NCI-H128 (cell line): Measurements from ENCODE around the gene RNASEH1.
"Not testable (repeated sequence)": the region's sequence is repeated elsewhere in the genome, so short reads cannot be mapped to it uniquely, and the experiment has no call there.

Experiments used
- DNase-seq: peaks from one replicate; lab custom pipeline; 2025; ENCODE audit not compliant: unreplicated experiment; lab: John Stamatoyannopoulos, UW

The RNASEH1 gene

DNA sequence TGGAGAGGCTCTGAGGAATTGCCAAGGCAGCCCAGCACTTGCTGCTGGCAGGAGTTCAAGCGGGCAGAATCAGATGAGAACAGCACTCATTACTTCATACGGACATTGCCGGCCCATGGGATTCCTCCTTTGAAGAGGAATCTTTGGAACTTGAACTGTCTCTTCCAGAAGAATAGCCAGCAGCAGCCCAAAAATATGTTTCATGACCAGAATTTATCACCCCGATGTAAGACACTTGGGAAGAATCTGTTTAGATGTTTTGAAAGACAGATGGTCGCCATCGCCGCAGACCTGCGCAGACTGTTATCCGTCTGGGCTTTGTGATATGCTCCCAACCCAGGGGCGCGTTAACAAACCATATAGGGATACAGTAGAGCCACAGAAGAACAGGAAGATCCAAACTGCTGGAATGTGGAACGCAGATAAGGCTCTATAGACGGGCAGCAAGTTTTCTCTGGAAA lies 35.1 kb downstream of the RNASEH1 start:
- DNase-seq, result no peak

DNA sequence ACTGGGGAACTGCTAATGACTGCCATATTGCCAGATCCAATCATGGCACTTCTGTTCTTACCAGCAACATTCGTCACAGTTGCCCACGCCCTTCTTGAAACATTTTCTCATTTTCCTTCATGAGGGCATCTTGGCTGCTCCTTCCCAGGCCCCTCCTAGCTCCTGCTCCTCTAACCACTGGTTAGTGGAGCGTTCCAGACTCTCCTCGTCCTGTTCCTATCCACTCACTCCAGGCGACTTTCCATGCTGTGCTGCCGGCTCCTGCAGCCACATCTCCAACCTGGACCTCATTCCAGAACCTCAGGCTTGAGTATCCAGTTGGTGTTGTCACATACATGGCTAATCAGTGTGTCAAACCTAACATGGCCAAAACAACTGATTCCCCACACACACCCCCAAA lies 37.5 kb downstream of the RNASEH1 start:
- DNase-seq, result no peak

DNA sequence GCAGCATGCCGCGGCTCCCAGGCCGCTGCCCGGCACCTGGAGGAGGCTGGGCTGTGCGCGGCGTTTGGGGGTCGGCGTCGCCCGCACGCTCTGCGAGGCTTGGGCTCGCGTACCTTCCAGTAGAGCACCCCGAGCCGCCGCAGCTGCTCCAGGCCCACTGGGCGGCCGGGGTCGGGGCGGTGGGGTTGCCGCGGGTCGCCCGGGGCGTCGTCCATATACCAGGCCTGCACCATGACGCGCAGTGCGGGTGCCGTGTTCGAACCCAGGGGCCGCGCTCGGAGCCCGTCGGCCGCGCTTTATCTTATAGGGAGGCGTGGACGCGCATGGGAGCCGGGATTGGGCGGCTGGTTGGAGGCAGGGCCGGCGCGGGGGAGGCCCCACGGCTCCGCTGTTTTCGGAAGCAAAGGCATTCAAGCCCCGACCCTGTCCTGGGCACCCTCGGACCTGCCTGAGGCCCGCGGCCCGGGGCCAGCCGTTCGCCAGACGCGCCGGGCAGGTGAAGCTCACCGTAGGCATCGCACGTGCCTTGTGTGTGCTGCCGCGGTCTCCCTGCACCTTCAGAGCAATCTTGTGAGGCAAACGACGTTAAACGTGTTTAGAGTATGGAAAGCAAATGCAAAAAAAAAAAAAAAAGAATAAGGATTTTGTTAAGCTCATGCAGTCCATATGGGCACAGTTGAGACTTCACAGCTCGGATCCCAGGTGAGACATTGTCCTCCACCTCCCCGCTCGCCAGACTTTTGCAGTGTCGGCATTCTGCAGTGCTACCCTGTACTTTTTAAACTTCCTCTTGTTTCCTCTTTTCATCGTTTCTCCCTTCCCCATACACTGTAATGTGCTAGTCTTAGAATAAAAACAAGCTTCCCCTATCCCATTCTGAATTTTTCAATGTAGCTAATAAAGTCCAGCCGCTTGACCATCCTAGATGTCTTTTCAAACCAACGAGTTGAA lies 38.6 kb downstream of the RNASEH1 start, which contains the start of gene ADI1:
Gene ADI1, minus strand, starts transcription at position 277 of the 951 bp plus-strand sequence. Its CDS starts 44 bp downstream, at position 233.
- DNase-seq, result no peak

DNA sequence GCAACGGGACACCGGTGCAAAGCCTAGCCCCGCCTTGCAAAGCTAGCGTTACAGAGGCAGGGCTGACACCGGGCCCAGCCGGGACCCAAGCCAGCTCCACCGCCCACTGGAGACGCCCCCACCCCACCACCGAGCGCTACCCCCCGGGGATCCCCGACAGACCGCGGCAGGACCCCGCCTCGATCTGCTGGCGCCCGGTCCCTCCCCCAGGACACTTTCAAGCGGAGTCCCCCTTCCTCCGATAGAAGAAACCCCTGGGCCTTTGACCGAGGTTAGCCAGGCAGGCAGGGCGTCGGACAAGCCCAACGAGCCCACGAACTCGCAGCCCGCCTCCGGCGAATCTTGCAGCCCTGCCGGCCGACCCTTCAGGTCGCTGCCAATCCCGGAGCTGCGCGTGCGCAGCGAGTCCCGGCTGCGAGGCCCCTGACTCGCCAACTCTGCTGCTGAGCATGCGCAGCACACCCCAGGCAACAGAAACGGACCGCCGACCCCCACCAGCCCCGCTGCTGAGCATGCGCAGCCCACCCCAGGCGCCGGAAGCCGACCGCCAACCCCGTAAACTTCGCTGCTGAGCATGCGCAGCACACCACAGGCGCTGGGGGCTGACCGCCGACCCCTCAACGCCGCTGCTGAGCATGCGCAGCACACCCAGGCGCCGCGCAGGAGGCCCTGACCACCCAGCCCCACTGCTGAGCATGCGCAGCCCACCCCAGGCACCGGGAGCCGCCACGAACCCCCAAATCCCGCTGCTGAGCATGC lies 39.5 kb downstream of the RNASEH1 start:
- DNase-seq, result peak; percentile 95

DNA sequence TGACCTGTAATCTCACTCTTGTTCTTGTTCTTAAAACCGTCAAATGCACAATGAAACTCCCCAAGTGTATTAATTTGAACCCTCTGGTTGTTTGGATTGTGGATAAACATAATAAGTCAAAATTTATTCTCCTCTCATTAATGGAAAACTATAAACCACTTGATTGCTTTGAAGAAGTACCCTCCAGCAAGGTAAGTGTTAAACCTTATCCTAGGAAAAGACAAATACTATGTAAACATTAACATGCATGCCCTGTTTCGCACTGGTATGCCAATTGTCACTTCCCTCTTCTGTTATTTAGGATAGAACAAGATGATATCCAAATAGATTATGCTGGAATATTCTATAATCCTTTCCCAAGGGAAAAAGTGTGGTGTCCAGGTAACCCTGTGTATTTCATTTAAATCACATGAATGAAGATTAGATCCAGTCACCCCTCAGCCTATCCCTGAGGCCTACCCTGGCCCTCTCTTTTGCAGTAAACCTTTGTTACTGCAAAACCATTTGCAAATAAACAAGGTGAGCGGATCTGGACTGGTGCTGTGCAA lies 40.1 kb downstream of the RNASEH1 start:
- DNase-seq, result no peak

DNA sequence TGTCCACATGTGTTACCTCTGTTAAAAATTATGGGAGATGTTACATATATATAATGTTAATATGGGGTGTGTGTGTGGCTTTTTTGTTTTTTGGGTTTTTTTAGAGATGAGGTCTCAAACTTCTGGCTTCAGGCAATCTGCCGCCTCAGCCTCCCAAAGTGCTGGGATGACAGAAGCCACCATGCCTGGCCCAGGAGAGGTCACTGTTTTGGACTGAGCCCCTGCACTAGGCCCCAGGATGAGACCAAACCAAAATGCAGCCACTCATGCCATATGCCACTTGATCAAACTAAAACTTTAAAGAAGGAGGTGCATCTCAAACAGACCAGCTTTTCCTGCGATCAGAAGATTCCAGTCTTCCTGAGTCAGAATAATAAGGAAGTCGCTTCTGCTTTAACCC lies 41.3 kb downstream of the RNASEH1 start:
- no peak for DNase-seq

DNA sequence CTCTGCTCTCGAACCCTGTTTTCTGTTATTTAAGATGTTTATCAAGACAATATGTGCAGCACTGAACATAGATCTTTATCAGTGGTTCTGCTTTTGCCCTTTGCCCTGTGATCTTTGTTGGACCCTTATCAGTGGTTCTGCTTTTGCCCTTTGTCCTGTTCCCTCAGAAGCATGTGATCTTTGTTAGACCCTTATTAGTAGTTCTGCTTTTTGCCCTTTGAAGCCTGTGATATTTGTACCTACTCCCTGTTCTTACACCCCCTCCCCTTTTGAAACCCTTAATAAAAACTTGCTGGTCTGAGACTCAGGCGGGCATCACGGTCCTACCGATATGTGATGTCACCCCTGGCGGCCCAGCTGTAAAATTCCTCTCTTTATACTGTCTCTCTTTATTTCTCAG lies 42.7 kb downstream of the RNASEH1 start:
- not testable (repeated sequence) for DNase-seq

DNA sequence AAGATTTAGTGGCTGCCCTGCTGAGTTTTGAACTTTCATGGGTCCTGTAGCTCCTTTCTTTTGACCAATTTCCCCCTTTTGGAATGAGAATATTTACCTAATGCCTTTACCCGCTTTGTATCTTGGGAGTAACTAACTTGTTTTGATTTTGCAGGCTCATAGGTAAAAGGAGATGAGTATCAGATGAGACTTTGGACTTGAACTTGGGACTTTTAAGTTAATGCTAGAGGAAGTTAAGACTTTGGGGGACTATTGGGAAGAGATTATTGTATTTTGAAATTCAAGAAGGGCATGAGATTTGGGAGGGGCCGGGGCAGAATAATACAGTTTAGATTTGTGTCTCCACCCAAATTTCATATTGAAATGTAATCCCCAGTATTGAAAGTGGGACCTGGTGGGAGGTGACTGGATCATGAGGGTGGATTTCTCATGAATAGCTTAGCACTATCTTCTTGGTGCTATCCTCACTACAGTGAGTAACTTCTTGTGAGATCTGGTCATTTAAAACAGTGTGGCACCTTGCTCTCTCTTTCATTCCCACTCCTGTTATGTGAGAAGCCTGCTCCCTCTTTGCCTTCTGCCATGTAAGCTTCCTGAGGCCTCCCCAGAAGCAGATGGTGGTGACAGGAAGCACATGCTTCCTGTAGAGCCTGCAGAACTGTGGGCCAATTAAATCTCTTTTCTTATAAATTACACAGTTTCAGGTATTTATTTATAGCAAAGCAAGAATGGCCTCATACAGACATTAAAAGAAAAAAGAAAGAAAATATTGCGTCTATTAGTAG lies 44.9 kb downstream of the RNASEH1 start:
- DNase-seq, result no peak

DNA sequence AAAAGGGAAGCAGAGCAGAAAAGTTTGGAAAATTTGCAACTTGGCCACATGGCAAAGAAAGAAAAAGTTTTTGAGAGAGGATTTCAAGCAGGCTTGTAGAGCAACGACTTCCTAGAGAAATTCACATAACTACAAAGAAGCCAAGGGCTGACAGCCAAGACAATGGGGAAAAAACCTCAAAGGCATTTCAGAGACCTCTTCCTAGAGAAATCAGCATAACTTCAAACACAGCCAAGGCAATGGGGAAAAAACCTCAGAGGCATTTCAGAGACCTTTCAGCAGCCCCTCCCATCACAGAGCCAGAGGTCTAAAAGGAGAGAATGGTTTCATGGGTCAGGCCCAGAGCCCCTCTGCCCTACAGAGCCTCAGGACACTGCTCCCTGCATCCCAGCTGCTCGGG lies 46.0 kb downstream of the RNASEH1 start:
- DNase-seq, result no peak

DNA sequence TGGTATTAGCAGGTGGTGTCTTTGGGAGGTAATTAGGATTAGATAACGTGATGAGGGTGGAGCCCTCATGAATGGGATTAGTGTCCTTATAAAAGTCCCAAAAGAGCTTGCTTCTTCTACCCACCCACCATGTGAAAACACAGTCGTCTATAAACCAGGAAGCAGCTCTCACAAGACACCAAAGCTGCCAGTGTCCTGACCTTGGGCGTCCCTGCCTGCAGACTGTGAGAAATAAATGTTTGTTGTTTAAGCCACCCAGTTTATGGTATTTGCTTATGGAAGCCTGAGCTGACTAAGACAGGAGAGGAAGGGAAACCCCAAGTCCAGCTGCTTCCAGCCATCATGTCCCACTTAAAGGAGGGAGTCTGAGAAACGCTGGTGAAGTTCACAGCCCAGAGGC lies 52.4 kb downstream of the RNASEH1 start:
- DNase-seq, result no peak

DNA sequence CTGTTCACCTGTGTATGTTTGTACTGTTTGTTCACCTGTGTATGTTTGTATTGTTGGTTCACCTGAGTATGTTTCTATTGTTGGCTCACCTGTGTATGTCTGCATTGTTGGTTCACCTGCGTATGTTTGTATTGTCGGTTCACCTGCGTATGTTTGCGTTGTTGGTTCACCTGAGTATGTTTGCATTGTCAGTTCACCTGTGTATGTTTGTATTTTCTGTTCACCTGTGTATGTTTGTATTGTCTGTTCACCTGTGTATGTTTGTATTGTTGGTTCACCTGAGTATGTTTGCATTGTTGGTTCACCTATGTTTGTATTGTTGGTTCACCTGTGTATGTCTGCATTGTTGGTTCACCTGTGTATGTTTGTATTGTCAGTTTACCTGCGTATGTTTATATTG lies 53.4 kb downstream of the RNASEH1 start:
- DNase-seq, result no peak

DNA sequence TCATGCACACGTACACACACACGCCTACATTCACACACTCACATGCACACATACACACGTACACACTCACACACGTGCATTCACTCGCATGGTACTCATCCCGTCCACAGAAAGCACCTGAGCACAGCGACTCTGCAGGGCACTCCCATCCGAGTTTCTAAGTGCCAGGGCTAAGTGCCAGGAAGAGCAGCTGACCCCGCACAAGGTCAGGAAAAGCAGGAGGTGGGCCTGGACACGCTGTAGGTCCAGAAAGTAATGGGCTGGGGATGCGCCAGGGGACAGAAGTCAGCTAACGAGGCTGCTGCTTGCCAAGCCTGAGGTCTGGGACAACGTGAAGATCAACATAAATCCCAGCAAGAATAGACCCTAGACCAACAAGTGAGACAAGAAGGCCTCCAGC lies 54.6 kb downstream of the RNASEH1 start:
- no peak for DNase-seq

DNA sequence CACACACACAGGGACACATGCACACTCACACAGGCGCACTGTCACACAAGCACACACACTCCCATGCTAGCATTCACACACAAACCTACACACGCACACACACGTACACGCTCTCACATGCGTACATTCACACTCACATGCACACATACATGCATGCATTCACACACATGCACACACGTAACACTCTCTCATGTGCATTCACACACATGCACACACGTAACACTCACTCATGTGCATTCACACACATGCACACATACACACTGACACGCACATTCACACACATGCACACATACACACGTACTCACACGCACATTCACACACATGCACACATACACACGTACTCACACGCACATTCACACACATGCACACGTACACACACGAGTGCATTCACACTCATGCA lies 55.1 kb downstream of the RNASEH1 start:
- no peak for DNase-seq

DNA sequence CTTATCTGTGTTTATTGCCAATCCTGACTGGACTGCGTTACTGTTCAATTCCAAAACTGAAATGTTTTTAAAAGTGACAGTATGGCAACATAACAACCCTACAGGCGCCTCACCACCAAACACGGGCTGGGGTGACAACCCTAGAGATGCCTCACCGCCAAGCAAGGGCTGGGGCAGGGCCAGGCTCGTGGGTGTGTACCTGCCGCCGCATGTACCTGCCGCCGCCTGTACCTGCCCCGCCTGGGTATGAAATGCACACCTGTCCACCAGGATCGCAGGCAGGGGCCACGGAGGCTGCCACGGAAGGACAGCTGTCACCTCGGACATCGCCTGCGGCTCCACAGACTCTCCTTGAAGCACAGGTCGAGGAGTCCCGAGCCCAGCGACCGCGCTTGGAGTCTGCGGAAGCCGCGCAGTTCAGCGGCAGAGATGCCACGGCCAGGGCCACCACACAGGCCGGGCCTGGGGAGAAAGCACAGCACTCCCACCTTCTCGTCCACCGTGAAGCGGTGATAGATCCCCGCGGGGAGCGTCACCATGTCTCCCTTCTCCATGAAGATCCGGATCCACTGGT lies 57.7 kb downstream of the RNASEH1 start:
- no peak for DNase-seq

DNA sequence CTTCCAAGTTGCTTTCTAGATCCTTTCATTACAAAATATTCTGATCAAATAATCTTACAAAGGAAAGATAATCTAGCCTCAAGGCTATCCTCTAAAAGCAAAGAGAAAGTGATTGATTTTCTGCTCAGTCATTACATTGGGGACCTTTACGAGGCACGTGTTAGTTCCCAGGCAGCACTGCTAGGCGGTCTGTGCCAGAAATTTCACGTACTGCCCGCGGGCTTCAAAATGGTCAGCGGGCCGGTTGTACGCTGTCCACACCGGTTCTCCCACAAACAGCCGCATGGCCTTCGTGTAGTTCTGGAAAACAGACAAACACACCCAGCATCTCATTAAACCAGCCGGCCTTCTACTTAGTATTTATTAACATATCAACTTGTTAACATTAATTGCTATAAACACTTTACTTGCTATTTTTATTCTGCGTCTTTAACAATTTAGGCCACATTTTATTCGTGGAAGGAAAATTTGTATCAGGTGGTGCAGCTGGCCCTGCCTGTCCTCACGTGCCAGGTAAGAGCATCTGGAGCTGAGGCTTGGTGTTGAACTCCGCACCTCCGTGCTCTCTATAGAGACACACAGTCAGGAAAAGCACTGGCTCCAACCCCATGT lies 59.2 kb downstream of the RNASEH1 start:
- DNase-seq, result no peak

DNA sequence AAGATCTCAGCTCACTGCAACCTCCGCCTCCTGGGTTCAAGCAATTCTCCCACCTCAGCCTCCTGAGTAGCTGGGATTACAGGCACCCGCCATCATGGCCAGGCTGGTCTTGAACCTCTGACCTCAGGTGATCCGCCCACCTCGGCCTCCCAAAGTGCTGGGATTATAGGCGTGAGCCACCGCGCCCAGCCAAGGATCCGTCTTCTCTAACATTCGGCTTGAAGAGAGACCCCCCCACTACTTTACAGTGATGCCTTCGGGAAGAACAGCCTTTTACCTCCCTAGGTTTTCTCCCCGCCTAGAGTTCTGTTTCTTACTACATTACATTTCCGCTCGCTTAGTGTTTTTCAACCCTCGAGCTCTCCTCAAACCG lies 61.4 kb downstream of the RNASEH1 start:
- not testable (repeated sequence) for DNase-seq
